ENCODE measurements around the gene LYPLAL1.

- TF ChIP-seq POLR2A (IDR thresholded peaks at IDR 0.05) = peak; percentile 88 to 89
- TF ChIP-seq, protein P1, sequence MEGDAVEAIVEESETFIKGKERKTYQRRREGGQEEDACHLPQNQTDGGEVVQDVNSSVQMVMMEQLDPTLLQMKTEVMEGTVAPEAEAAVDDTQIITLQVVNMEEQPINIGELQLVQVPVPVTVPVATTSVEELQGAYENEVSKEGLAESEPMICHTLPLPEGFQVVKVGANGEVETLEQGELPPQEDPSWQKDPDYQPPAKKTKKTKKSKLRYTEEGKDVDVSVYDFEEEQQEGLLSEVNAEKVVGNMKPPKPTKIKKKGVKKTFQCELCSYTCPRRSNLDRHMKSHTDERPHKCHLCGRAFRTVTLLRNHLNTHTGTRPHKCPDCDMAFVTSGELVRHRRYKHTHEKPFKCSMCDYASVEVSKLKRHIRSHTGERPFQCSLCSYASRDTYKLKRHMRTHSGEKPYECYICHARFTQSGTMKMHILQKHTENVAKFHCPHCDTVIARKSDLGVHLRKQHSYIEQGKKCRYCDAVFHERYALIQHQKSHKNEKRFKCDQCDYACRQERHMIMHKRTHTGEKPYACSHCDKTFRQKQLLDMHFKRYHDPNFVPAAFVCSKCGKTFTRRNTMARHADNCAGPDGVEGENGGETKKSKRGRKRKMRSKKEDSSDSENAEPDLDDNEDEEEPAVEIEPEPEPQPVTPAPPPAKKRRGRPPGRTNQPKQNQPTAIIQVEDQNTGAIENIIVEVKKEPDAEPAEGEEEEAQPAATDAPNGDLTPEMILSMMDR (IDR thresholded peaks at IDR 0.05 in 4 of 5, conservative IDR thresholded peaks at IDR 0.05 in 1 of 5) = peak in 1 of 5 experiments; percentile 18
Observed at GRCh38 chr1:219173758-219174459, at the start of gene LYPLAL1.

All from gastrocnemius medialis (tissue), 4 donors.